Lower leg skin (tissue), 3 donors: ENCODE measurements around the gene EYA2.

Experiments used
- CTCF ChIP-seq, 3 donors: fragments of 450-650 bp; IDR thresholded peaks; one replicate each; pipeline ENCODE4 v1.5.1; 2016; ENCODE audit warnings: antibody characterized with exemption in 3 of 3, mild to moderate bottlenecking in 3 of 3, moderate library complexity in 2 of 3
- POLR2A ChIP-seq, 2 donors: fragments of 450-650 bp; IDR thresholded peaks; one replicate each; pipeline ENCODE4 v1.6.1; 2016 to 2017; ENCODE audit warnings: antibody characterized with exemption in 2 of 2, mild to moderate bottlenecking in 1 of 2, moderate library complexity in 1 of 2

GRCh38 chr20:47110819-47111218 is 216.2 kb downstream of the EYA2 start:
- no peak for TF ChIP-seq CTCF (IDR thresholded peaks at IDR 0.05)
- TF ChIP-seq POLR2A (IDR thresholded peaks at IDR 0.05): no peak
